HEK293 (cell line): ENCODE data around the gene GNPNAT1.

Source experiments
- GLIS1 ChIP-seq: fragments of 450-650 bp; formaldehyde crosslinking; IDR thresholded peaks from 2 replicates; pipeline ENCODE4 v1.5.1; 2016; ENCODE audit warnings: missing biosample characterization, missing genetic modification characterization
- IKZF3 ChIP-seq: fragments of 450-650 bp; IDR thresholded peaks from 2 replicates; pipeline ENCODE4 v1.5.0; 2018; ENCODE audit warnings: missing biosample characterization, mild to moderate bottlenecking, missing genetic modification characterization, moderate library complexity
- KLF16 ChIP-seq: fragments of 450-650 bp; formaldehyde crosslinking; IDR thresholded peaks from 2 replicates; pipeline ENCODE4 v1.5.1; 2017; ENCODE audit warnings: missing biosample characterization, missing genetic modification characterization
- PRDM6 ChIP-seq: fragments of 450-650 bp; formaldehyde crosslinking; IDR thresholded peaks from 2 replicates; pipeline ENCODE4 v1.5.1; 2017; ENCODE audit warnings: missing biosample characterization, missing genetic modification characterization
- SCRT2 ChIP-seq: fragments of 450-650 bp; formaldehyde crosslinking; IDR thresholded peaks from 2 replicates; pipeline ENCODE4 v1.5.1; 2016; ENCODE audit warnings: missing biosample characterization, missing genetic modification characterization
- SP7 ChIP-seq: fragments of 450-650 bp; formaldehyde crosslinking; IDR thresholded peaks from 2 replicates; pipeline ENCODE4 v1.5.1; 2016; ENCODE audit warnings: missing biosample characterization, missing genetic modification characterization
- TCF7L2 ChIP-seq: IDR thresholded peaks from 2 replicates; pipeline ENCODE4 v1.6.1; 2011; ENCODE audit warnings: low read depth, mild to moderate bottlenecking, inconsistent platforms, low read length, moderate library complexity, borderline replicate concordance
- ZBTB7A ChIP-seq: fragments of 450-650 bp; formaldehyde crosslinking; IDR thresholded peaks from 2 replicates; pipeline ENCODE4 v1.5.1; 2016; ENCODE audit warnings: low read depth, missing biosample characterization, missing genetic modification characterization
- ZNF132 ChIP-seq: fragments of 450-650 bp; formaldehyde crosslinking; IDR thresholded peaks from 2 replicates; pipeline ENCODE4 v1.5.1; 2017; ENCODE audit warnings: missing biosample characterization, missing genetic modification characterization, borderline replicate concordance
- ZNF169 ChIP-seq: fragments of 450-650 bp; formaldehyde crosslinking; IDR thresholded peaks from 2 replicates; pipeline ENCODE4 v1.5.1; 2016; ENCODE audit warnings: missing biosample characterization, missing genetic modification characterization
- ZNF274 ChIP-seq, 2 experiments: fragments of 200-500 bp in 1 of 2; fragments of 450-650 bp in 1 of 2; sonication (Bioruptor generic) in 1 of 2; formaldehyde crosslinking in 1 of 2; IDR thresholded peaks; 2 replicates each; pipeline versions ENCODE4 v1.5.1 to v1.6.1; 2014 to 2016; ENCODE audit warnings: borderline replicate concordance in 1 of 2, inconsistent platforms in 1 of 2, low read length in 1 of 2, missing biosample characterization in 1 of 2, missing genetic modification characterization in 1 of 2
- ZNF366 ChIP-seq: fragments of 450-650 bp; formaldehyde crosslinking; conservative IDR thresholded peaks from 2 replicates; pipeline ENCODE4 v1.5.1; 2016; ENCODE audit warnings: missing biosample characterization, missing genetic modification characterization
- ZNF449 ChIP-seq: fragments of 450-650 bp; formaldehyde crosslinking; IDR thresholded peaks from 2 replicates; pipeline ENCODE4 v1.5.1; 2017; ENCODE audit warnings: missing biosample characterization, mild to moderate bottlenecking, missing genetic modification characterization, moderate library complexity
- ZNF654 ChIP-seq: fragments of 450-650 bp; formaldehyde crosslinking; IDR thresholded peaks from 2 replicates; pipeline ENCODE4 v1.5.1; 2016; ENCODE audit warnings: low read depth, missing biosample characterization, missing genetic modification characterization
- ZNF843 ChIP-seq: fragments of 450-650 bp; formaldehyde crosslinking; IDR thresholded peaks from 2 replicates; pipeline ENCODE4 v1.5.1; 2016; ENCODE audit warnings: missing biosample characterization, missing genetic modification characterization
- TF ChIP-seq, protein P1 (sequence below): fragments of 450-650 bp; formaldehyde crosslinking; IDR thresholded peaks from 2 replicates; pipeline ENCODE4 v1.5.1; 2016; ENCODE audit warnings: missing biosample characterization, missing genetic modification characterization
- TF ChIP-seq, protein P2 (sequence below): fragments of 450-650 bp; formaldehyde crosslinking; IDR thresholded peaks from 2 replicates; pipeline ENCODE4 v1.5.1; 2016; ENCODE audit warnings: missing biosample characterization, missing genetic modification characterization
- TF ChIP-seq, protein P3 (sequence below): fragments of 450-650 bp; formaldehyde crosslinking; IDR thresholded peaks from 2 replicates; pipeline ENCODE4 v1.5.1; 2016; ENCODE audit warnings: missing biosample characterization, missing genetic modification characterization
- TF ChIP-seq, protein P4 (sequence below): fragments of 450-650 bp; formaldehyde crosslinking; IDR thresholded peaks from 2 replicates; pipeline ENCODE4 v1.5.0; 2017; ENCODE audit warnings: missing biosample characterization, missing genetic modification characterization, borderline replicate concordance
- TF ChIP-seq, protein P5 (sequence below): fragments of 450-650 bp; formaldehyde crosslinking; IDR thresholded peaks from 2 replicates; pipeline ENCODE4 v1.5.1; 2016; ENCODE audit warnings: missing biosample characterization, missing genetic modification characterization, borderline replicate concordance
- TF ChIP-seq, protein P6 (sequence below): fragments of 450-650 bp; formaldehyde crosslinking; IDR thresholded peaks from 2 replicates; pipeline ENCODE4 v1.5.1; 2017; ENCODE audit warnings: missing biosample characterization, missing genetic modification characterization

The GNPNAT1 gene

GRCh38 chr14:52835122-52835903 lies 43.9 kb upstream of the GNPNAT1 start (continued):
- TF ChIP-seq PRDM6 (tag by site-specific recombination) (peak; percentile 76), ZNF843 (tag by site-specific recombination) (0 out of 2 replicates have a peak, but pooled peaks have one; percentile 30), ZNF132 (tag by site-specific recombination) (no peak), GLIS1 (tag by site-specific recombination) (peak; percentile 23; the same call in 1 of the 2 replicates), KLF16 (tag by site-specific recombination) (no peak), ZNF169 (tag by site-specific recombination) (no peak), ZNF274 (IDR thresholded peaks at IDR 0.05; ENCODE audit: low read length) (no peak), ZNF274 (tag by site-specific recombination; IDR thresholded peaks at IDR 0.05; ENCODE audit: borderline replicate concordance) (no peak), SP7 (tag by site-specific recombination) (peak; percentile 90), ZNF366 (peak; percentile 81), TCF7L2 (peak; percentile 63; the same call in 1 of the 2 replicates), ZNF449 (tag by site-specific recombination) (no peak; the same call in 1 of the 2 replicates), SCRT2 (tag by site-specific recombination) (no peak), ZBTB7A (tag by site-specific recombination) (no peak), ZNF654 (no peak), IKZF3 (tag by site-specific recombination) (peak; percentile 74; the same call in 1 of the 2 replicates)
- TF ChIP-seq, protein P1, sequence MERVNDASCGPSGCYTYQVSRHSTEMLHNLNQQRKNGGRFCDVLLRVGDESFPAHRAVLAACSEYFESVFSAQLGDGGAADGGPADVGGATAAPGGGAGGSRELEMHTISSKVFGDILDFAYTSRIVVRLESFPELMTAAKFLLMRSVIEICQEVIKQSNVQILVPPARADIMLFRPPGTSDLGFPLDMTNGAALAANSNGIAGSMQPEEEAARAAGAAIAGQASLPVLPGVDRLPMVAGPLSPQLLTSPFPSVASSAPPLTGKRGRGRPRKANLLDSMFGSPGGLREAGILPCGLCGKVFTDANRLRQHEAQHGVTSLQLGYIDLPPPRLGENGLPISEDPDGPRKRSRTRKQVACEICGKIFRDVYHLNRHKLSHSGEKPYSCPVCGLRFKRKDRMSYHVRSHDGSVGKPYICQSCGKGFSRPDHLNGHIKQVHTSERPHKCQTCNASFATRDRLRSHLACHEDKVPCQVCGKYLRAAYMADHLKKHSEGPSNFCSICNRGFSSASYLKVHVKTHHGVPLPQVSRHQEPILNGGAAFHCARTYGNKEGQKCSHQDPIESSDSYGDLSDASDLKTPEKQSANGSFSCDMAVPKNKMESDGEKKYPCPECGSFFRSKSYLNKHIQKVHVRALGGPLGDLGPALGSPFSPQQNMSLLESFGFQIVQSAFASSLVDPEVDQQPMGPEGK (tag by site-specific recombination) = no peak; the same call in 1 of the 2 replicates
- TF ChIP-seq, protein P2, sequence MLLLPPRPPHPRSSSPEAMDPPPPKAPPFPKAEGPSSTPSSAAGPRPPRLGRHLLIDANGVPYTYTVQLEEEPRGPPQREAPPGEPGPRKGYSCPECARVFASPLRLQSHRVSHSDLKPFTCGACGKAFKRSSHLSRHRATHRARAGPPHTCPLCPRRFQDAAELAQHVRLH = no peak
- TF ChIP-seq, protein P3, sequence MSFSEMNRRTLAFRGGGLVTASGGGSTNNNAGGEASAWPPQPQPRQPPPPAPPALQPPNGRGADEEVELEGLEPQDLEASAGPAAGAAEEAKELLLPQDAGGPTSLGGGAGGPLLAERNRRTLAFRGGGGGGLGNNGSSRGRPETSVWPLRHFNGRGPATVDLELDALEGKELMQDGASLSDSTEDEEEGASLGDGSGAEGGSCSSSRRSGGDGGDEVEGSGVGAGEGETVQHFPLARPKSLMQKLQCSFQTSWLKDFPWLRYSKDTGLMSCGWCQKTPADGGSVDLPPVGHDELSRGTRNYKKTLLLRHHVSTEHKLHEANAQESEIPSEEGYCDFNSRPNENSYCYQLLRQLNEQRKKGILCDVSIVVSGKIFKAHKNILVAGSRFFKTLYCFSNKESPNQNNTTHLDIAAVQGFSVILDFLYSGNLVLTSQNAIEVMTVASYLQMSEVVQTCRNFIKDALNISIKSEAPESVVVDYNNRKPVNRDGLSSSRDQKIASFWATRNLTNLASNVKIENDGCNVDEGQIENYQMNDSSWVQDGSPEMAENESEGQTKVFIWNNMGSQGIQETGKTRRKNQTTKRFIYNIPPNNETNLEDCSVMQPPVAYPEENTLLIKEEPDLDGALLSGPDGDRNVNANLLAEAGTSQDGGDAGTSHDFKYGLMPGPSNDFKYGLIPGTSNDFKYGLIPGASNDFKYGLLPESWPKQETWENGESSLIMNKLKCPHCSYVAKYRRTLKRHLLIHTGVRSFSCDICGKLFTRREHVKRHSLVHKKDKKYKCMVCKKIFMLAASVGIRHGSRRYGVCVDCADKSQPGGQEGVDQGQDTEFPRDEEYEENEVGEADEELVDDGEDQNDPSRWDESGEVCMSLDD (tag by site-specific recombination) = no peak
- TF ChIP-seq, protein P4, sequence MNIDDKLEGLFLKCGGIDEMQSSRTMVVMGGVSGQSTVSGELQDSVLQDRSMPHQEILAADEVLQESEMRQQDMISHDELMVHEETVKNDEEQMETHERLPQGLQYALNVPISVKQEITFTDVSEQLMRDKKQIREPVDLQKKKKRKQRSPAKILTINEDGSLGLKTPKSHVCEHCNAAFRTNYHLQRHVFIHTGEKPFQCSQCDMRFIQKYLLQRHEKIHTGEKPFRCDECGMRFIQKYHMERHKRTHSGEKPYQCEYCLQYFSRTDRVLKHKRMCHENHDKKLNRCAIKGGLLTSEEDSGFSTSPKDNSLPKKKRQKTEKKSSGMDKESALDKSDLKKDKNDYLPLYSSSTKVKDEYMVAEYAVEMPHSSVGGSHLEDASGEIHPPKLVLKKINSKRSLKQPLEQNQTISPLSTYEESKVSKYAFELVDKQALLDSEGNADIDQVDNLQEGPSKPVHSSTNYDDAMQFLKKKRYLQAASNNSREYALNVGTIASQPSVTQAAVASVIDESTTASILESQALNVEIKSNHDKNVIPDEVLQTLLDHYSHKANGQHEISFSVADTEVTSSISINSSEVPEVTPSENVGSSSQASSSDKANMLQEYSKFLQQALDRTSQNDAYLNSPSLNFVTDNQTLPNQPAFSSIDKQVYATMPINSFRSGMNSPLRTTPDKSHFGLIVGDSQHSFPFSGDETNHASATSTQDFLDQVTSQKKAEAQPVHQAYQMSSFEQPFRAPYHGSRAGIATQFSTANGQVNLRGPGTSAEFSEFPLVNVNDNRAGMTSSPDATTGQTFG = no peak
- TF ChIP-seq, protein P5, sequence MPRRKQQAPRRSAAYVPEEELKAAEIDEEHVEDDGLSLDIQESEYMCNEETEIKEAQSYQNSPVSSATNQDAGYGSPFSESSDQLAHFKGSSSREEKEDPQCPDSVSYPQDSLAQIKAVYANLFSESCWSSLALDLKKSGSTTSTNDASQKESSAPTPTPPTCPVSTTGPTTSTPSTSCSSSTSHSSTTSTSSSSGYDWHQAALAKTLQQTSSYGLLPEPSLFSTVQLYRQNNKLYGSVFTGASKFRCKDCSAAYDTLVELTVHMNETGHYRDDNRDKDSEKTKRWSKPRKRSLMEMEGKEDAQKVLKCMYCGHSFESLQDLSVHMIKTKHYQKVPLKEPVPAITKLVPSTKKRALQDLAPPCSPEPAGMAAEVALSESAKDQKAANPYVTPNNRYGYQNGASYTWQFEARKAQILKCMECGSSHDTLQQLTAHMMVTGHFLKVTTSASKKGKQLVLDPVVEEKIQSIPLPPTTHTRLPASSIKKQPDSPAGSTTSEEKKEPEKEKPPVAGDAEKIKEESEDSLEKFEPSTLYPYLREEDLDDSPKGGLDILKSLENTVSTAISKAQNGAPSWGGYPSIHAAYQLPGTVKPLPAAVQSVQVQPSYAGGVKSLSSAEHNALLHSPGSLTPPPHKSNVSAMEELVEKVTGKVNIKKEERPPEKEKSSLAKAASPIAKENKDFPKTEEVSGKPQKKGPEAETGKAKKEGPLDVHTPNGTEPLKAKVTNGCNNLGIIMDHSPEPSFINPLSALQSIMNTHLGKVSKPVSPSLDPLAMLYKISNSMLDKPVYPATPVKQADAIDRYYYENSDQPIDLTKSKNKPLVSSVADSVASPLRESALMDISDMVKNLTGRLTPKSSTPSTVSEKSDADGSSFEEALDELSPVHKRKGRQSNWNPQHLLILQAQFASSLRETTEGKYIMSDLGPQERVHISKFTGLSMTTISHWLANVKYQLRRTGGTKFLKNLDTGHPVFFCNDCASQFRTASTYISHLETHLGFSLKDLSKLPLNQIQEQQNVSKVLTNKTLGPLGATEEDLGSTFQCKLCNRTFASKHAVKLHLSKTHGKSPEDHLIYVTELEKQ (tag by site-specific recombination) = 0 out of 2 replicates have a peak, but pooled peaks have one; percentile 51
- TF ChIP-seq, protein P6, sequence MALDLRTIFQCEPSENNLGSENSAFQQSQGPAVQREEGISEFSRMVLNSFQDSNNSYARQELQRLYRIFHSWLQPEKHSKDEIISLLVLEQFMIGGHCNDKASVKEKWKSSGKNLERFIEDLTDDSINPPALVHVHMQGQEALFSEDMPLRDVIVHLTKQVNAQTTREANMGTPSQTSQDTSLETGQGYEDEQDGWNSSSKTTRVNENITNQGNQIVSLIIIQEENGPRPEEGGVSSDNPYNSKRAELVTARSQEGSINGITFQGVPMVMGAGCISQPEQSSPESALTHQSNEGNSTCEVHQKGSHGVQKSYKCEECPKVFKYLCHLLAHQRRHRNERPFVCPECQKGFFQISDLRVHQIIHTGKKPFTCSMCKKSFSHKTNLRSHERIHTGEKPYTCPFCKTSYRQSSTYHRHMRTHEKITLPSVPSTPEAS = no peak
